ENCODE data around the gene TACO1.

The TACO1 gene

DNA sequence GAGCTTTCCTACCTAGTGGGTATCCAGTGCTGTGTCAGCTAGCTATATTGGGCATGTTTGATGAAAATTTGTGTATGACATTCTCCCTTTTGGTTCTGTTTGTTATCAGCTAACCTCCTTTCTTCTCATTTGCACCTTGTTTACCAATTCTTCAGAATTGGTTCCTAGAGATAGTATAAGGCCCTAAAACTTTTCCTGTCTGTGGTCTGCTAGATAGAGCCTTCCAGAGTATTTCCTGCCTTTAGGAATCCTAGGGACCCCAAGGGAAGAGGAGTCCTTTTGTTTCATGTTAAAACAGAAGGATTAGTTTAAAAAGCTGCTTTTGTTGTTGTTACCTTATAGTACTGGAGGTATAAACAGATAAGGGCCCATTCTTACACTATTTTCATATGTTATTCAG, 33.0 kb downstream of the TACO1 start:
- in situ Hi-C loops (cut with HindIII; ENCODE audit: low pct_unique_long_range_greater_than_20kb, low sequenced_read_pairs) = no loop called here
- no peak for TF ChIP-seq JUND (IDR thresholded peaks at IDR 0.05; ENCODE audit: low read depth)
- DNase-seq (ENCODE audit: low read depth in 1 of 2, low spot score in 1 of 2) = no peak

DNA sequence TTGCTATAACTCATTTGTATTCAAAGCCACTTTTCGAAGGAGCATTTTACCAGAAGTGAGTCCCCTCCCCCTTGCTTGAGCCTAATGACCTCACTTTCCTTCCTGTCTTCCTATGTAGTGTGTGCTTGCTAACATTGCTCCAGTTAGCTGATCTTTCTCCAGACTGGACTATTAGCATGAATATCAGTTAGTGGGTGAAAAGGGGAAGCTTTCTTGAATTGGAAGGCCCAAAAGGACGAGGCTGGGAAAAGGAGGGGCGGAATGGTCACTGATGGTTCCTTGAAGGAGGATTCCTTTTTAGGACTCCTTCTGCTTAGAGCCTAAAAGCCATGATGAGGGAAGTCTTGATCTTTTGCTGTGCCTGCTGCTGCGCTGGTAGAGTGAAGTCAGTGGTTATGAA, 33.5 kb downstream of the TACO1 start:
- in situ Hi-C loops (cut with HindIII; ENCODE audit: low pct_unique_long_range_greater_than_20kb, low sequenced_read_pairs) = no loop called here
- no peak for TF ChIP-seq JUND (IDR thresholded peaks at IDR 0.05; ENCODE audit: low read depth)
- no peak for DNase-seq (ENCODE audit: low read depth in 1 of 2, low spot score in 1 of 2)

DNA sequence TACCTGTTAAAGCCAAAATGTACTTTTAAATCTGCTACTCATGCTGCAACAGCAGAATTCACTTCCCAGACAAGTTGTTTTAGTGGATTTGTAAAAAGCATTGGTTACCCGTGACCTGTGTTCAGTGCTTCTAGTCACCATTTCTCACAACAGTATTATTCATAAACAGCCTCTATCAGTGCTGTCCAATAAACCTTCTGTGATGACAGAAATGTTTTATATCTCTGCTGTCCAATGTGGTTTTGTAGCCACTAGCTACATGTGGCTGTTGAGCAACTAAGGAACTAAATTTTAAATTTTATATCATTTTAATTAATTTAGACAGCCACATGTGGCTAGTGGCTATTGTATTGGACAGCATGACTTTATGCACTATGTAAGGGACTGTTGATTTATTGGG, 34.1 kb downstream of the TACO1 start:
- in situ Hi-C loops (cut with HindIII; ENCODE audit: low pct_unique_long_range_greater_than_20kb, low sequenced_read_pairs) = no loop called here
- TF ChIP-seq JUND (IDR thresholded peaks at IDR 0.05; ENCODE audit: low read depth) = no peak
- DNase-seq (ENCODE audit: low read depth in 1 of 2, low spot score in 1 of 2) = no peak

DNA sequence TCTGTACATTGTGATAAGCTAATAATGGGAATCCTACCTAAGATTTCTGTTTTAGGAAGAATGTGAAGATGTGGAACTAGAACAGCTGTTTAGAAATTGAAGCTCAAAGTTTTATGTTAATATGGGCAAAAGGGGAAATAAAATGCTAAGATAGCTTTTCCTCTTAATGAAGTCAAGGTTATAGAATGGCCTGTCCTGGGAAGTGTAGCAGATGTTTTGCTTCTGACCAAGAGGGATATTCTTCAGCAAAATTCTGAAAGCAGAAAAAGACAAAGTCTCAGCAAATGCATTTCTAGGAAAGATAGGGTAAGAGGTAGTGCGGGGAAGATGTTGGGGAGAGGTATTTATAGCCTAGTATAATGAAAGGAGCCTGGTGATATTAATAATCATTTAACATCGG, 34.6 kb downstream of the TACO1 start:
- no peak for TF ChIP-seq JUND (IDR thresholded peaks at IDR 0.05; ENCODE audit: low read depth)
- DNase-seq (ENCODE audit: low read depth in 1 of 2, low spot score in 1 of 2) = no peak
- in situ Hi-C loops (cut with HindIII; ENCODE audit: low pct_unique_long_range_greater_than_20kb, low sequenced_read_pairs) = no loop called here

DNA sequence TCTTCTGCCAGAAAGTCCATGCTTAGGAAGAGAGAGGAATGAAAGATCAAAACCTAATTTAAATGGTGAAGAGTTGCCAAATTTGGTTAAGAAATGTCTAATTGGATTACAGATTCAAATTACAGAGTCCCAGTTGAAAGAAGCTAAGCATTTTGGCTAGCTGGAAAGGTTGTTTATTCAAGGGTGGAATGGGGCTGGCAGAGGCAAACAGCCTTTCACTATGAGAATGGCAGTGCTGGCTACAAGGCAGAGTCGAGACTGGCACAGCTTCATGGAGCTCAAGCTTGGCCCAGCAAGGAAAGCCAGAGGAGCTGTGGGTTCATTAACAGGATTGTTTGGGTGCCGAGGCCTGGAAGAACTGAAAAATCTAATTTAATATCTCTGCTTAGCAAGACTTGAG, 35.1 kb downstream of the TACO1 start:
- no peak for TF ChIP-seq JUND (IDR thresholded peaks at IDR 0.05; ENCODE audit: low read depth)
- no peak for DNase-seq (ENCODE audit: low read depth in 1 of 2, low spot score in 1 of 2)
- in situ Hi-C loops (cut with HindIII; ENCODE audit: low pct_unique_long_range_greater_than_20kb, low sequenced_read_pairs) = no loop called here

DNA sequence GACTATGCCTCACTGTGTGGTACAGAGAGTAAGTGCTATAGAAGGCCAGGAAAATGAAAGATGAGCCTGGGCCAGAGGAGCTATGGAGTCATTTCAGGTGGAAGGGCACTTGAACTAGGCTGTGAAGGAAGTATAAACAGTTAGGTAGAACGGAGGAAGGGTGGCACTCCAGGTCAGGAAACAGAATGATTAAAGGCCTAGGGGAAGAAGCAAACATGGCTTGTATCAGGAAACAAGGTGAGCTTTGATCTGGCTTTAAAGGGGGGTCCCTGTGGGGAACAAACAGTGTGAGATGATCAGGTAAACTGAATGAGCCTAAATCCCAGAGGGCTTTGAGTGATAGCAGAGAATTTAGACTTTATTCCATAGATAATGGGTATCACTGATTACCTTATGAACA, 38.4 kb downstream of the TACO1 start:
- DNase-seq (ENCODE audit: low read depth in 1 of 2, low spot score in 1 of 2) = no peak
- in situ Hi-C loops (cut with HindIII; ENCODE audit: low pct_unique_long_range_greater_than_20kb, low sequenced_read_pairs) = no loop called here
- no peak for TF ChIP-seq JUND (IDR thresholded peaks at IDR 0.05; ENCODE audit: low read depth)

DNA sequence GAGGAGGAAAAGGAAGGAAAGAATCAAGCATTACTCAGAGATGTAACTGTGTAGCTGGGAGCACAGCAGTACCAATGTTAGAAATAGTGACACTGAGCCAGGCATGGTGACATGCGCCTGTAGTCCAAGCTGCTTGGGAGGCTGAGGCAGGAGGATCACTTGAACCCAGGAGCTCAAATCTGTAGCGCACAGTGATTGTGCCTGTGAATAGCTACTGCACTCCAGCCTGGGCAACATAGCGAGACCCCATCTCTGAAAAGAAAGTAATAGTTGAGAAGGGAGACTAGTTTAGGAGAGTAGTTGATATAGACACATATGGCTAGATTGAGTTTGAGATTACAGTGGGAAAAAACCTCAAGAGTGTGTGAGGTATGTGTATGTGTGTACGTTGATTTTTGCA, 39.3 kb downstream of the TACO1 start:
- in situ Hi-C loops (cut with HindIII; ENCODE audit: low pct_unique_long_range_greater_than_20kb, low sequenced_read_pairs) = no loop called here
- no peak for TF ChIP-seq JUND (IDR thresholded peaks at IDR 0.05; ENCODE audit: low read depth)
- DNase-seq (ENCODE audit: low read depth in 1 of 2, low spot score in 1 of 2) = no peak

DNA sequence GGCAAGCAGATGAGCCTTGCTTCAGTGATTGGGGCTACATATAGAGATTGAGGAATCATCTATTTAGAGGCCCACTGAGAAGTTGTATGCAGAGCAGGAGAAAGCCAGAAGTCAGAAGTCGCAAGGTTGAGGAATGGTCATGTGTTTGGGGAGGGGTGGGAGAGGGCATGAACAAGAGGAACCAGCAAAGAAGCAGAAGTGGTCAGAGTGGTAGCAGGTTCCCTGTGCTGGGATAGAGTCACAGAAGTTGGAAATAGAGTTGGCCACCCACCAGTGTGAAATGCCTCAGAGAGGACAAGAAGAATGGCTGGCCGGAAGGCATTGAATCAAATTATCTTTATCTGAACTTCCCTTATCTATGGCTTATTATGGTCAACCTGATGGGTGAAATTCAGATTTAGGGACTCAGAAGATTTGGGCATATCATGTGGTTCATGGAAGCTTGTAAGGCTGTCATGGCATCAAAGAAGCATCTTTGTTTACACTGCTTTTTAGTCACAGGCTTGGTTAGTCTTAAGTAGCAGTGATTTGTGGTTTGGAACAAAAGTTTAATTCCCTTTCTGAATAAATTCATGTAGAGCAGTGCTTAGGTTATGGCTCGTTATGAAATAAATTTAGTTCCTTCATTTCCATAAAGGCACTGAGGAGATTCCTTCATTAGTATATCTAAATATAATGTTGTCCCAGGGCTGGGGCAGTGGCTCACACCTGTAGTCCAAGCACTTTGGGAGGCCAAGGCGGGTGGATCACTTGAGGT, 41.2 kb downstream of the TACO1 start:
- in situ Hi-C loops (cut with HindIII; ENCODE audit: low pct_unique_long_range_greater_than_20kb, low sequenced_read_pairs) = no loop called here
- no peak for DNase-seq (ENCODE audit: low read depth in 1 of 2, low spot score in 1 of 2)
- no peak for TF ChIP-seq JUND (IDR thresholded peaks at IDR 0.05; ENCODE audit: low read depth)

DNA sequence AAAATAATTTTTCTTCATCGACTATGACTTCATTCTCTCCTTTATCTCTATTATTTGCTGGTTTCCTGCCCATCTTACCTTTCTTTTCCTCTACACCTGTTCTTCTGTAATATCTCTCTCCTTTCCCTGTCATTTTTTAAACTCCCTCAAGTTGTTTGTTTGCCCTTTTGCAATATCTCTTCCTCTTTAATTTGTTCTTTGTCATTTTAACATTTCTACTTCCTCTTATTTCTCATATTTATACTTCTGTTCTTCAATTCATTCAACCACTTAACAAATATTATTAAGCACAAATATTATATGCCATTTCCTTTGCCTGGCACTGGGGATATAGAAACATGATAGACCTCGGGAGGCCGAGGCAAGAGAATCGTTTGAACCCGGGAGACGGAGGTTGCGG, 44.2 kb downstream of the TACO1 start:
- TF ChIP-seq JUND (IDR thresholded peaks at IDR 0.05; ENCODE audit: low read depth) = no peak
- no peak for DNase-seq (ENCODE audit: low read depth in 1 of 2, low spot score in 1 of 2)
- in situ Hi-C loops (cut with HindIII; ENCODE audit: low pct_unique_long_range_greater_than_20kb, low sequenced_read_pairs) = no loop called here

DNA sequence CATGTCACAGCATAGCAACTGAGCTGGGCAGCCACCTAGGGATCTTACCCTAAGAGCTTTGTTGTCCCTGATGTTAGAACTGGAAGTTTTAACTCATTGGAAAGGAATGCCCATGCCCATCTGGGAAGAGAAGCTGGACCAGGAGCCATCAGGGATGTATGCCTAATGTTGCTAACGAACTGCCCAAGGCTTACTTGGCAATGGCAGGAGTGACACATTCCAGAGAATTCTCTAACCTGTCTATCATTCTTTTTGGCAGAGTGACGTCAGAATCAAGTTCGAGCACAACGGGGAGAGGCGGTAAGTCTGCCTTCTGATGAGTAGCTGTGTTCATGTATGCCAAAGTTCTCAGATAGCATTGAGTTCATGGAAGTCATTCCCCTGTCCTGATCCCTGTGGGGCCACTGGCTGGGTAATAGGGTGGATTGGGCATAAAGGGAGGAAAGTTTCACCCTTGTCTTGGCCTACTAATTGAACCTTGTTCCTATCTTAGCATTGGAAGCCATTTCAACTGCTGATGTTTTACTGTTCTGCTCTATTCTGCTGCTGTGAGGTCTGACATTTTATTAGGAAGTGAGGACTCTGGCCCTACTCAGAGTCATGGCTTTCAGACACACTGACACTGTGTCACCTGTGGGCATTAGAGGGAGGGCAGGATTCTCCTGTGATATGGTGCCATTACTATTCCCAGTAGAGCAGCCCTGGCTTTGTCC, 45.2 kb downstream of the TACO1 start:
- no peak for TF ChIP-seq JUND (IDR thresholded peaks at IDR 0.05; ENCODE audit: low read depth)
- no peak for DNase-seq (ENCODE audit: low read depth in 1 of 2, low spot score in 1 of 2)
- in situ Hi-C loops (cut with HindIII; ENCODE audit: low pct_unique_long_range_greater_than_20kb, low sequenced_read_pairs) = no loop called here

DNA sequence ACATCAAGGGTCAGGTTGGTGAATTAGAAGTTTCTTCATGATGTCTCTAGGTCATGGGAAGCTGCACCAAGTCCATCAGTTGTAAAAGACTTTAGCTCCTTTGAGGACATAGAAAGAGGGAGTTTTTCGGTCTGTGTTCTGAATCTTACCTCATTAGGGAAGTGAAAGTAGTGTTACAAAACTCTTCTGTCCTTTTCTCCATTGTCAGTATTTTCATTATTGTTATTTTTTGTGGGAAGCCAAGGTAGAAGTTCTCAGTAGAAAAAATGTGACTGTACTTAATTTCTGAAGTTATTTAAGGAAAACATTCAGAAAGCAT, 45.8 kb downstream of the TACO1 start:
- in situ Hi-C loops (cut with HindIII; ENCODE audit: low pct_unique_long_range_greater_than_20kb, low sequenced_read_pairs) = no loop called here
- DNase-seq (ENCODE audit: low read depth in 1 of 2, low spot score in 1 of 2) = no peak
- no peak for TF ChIP-seq JUND (IDR thresholded peaks at IDR 0.05; ENCODE audit: low read depth)

DNA sequence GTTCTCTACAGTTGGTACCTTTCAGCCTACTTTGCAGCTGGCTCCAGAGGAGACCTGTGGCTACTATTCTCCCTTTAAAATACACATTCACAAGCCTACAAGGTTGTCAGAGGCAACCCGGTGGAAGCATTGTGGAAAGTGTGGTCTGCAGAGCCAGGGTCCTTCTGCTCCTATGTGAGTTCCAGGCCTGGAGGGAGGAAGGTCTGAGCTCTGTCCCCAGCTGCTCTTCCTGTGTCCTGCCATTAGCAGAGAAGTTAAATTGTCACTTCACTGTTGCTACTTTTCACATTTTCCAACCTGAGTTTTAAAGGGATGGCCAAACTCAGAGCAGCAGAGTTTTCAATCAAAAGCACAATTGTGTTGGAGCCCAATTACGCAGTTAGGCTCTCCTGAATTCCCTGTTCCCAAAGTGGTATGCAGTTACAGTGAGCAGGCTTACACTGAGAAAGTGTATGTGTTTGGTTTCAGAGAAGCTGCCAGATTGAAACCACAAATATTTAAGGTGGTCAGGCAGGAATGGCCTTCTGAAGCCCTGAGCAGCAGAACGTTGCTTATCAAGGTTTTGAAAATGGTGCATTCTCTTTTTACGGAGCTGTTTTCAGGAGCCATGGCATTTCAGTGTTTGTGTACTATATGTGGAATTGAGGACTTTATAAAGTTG, 46.5 kb downstream of the TACO1 start:
- in situ Hi-C loops (cut with HindIII; ENCODE audit: low pct_unique_long_range_greater_than_20kb, low sequenced_read_pairs) = no loop called here
- TF ChIP-seq JUND (IDR thresholded peaks at IDR 0.05; ENCODE audit: low read depth) = no peak
- peak in 1 of 2 experiments; percentile 80 for DNase-seq (ENCODE audit: low read depth in 1 of 2, low spot score in 1 of 2)

DNA sequence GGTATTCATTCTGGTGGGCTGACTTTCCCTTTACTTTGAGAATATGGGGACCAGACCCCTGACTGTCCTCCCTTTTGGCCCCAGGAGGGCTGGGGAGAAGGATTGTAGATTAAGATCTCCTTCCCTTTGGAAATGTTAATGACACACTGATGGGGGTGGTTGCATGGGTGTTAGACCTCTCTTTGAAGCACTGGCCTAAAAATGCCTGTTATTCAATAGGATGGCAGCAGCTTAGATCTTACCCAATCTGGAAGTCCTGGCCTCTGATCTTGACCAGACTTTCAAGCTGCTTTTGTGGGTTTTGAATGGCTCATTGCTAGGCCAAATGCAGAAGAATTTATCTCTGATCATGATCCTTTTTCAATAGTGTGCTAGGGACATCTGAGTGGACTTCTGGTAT, 47.2 kb downstream of the TACO1 start:
- DNase-seq (ENCODE audit: low read depth in 1 of 2, low spot score in 1 of 2) = no peak
- no peak for TF ChIP-seq JUND (IDR thresholded peaks at IDR 0.05; ENCODE audit: low read depth)
- in situ Hi-C loops (cut with HindIII; ENCODE audit: low pct_unique_long_range_greater_than_20kb, low sequenced_read_pairs) = no loop called here
